Keratinocyte (primary cell): ENCODE results near the gene ST6GALNAC6. TPM values are rescaled to one million over a fixed set of nuclear protein-coding genes. Genes with fewer than 3 reads are reported as not detected.

Experiments
- DNase-seq: peaks from one replicate; pipeline ENCODE4 v3.0.0-alpha.2; 2011; ENCODE audit warnings: low read depth, missing footprints, low spot score
- FAIRE-seq: peaks from 2 replicates; lab custom pipeline; 2011; peaks lifted over from hg19 to GRCh38; lab: Jason Lieb, UNC
- H2AFZ ChIP-seq: 2 replicates; pipeline ENCODE4 v1.6.0; 2012; ENCODE audit warnings: low read length, control low read depth, inconsistent platforms; ENCODE audit not compliant: control insufficient read depth
- H3K27ac ChIP-seq: 2 replicates; pipeline ENCODE4 v1.5.1; 2011; ENCODE audit warnings: low read length; ENCODE audit not compliant: control insufficient read depth, insufficient read depth
- H3K27me3 ChIP-seq: 3 replicates; pipeline ENCODE4 v1.6.0; 2011; ENCODE audit warnings: low read length; ENCODE audit not compliant: control insufficient read depth, insufficient read depth; ENCODE audit errors: extremely low read depth
- H3K36me3 ChIP-seq, 2 experiments: 2 replicates in 1 of 2; 3 replicates in 1 of 2; pipeline ENCODE4 v1.5.1; 2011; ENCODE audit warnings: low read length in 2 of 2, mild to moderate bottlenecking in 1 of 2; ENCODE audit not compliant: control insufficient read depth in 2 of 2, insufficient read depth in 2 of 2; ENCODE audit errors: extremely low read depth in 1 of 2
- H3K4me1 ChIP-seq: 3 replicates; pipeline ENCODE4 v1.5.1; 2011; ENCODE audit warnings: low read length; ENCODE audit not compliant: control insufficient read depth, insufficient read depth; ENCODE audit errors: extremely low read depth
- H3K4me2 ChIP-seq: 3 replicates; pipeline ENCODE4 v1.6.0; 2011; ENCODE audit warnings: low read depth, low read length; ENCODE audit not compliant: control insufficient read depth, insufficient read depth; ENCODE audit errors: extremely low read depth
- H3K4me3 ChIP-seq, 3 experiments: fragments of 200-600 bp in 1 of 3; sonication (generic) in 1 of 3; 2 replicates in 2 of 3; 3 replicates in 1 of 3; pipeline ENCODE4 v1.5.1; 2011 to 2016; ENCODE audit warnings: low read length in 3 of 3, mild to moderate bottlenecking in 3 of 3, control low read depth in 2 of 3, inconsistent platforms in 1 of 3, low read depth in 1 of 3, mixed read lengths in 1 of 3, mixed run types in 1 of 3, moderate library complexity in 1 of 3; ENCODE audit not compliant: control insufficient read depth in 2 of 3, insufficient read depth in 2 of 3; ENCODE audit errors: extremely low read depth in 1 of 3
- H3K79me2 ChIP-seq: 2 replicates; pipeline ENCODE4 v1.6.0; 2012; ENCODE audit warnings: low read length; ENCODE audit not compliant: control insufficient read depth, insufficient read depth
- H3K9ac ChIP-seq: 3 replicates; pipeline ENCODE4 v1.6.0; 2011; ENCODE audit warnings: low read length; ENCODE audit not compliant: control insufficient read depth, insufficient read depth; ENCODE audit errors: extremely low read depth
- H3K9me1 ChIP-seq: 3 replicates; pipeline ENCODE4 v1.6.0; 2011; ENCODE audit warnings: low read length; ENCODE audit not compliant: control insufficient read depth, insufficient read depth; ENCODE audit errors: extremely low read depth
- H3K9me3 ChIP-seq: 2 replicates; pipeline ENCODE4 v1.5.1; 2012; ENCODE audit warnings: low read depth, low read length; ENCODE audit not compliant: control insufficient read depth
- H4K20me1 ChIP-seq: 3 replicates; pipeline ENCODE4 v1.6.0; 2011; ENCODE audit warnings: low read length; ENCODE audit not compliant: control insufficient read depth, insufficient read depth; ENCODE audit errors: extremely low read depth
- EZH2 ChIP-seq: IDR thresholded peaks from one replicate; pipeline ENCODE4 v1.6.1; 2012; ENCODE audit warnings: inconsistent platforms, mild to moderate bottlenecking, low read length, moderate library complexity
- dilution Hi-C: fragments of 300-500 bp; cut with MboI; formaldehyde crosslinking; loops from one replicate; pipeline ENCODE4 v1.7.0; 2020; ENCODE audit warnings: low sequenced_read_pairs; ENCODE audit not compliant: extremely low pct_ligation_motif_present
- polyA plus RNA-seq, 5 experiments: library from polyadenylated mRNA; depleted of rRNA in 3 of 5; stranded (reverse) in 3 of 5; stranded (forward) in 1 of 5; unstranded in 1 of 5; fragments of >200 nt; gene quantifications; 1 replicate in 1 of 5; 2 replicates in 3 of 5; 3 replicates in 1 of 5; pipeline versions ENCODE4 v1.2.1 to v1.2.3, GENCODE V29; 2011 to 2012; ENCODE audit warnings: missing spikeins in 2 of 5, low read depth in 1 of 5, low replicate concordance in 1 of 5
- TF ChIP-seq, protein P1 (sequence below), 3 experiments: IDR thresholded peaks in 1 of 3; conservative IDR thresholded peaks in 1 of 3; optimal IDR thresholded peaks in 1 of 3; 2 replicates in 2 of 3; 3 replicates in 1 of 3; pipeline versions ENCODE3 to v1.5.1; 2011; ENCODE audit warnings: low read length in 3 of 3, mild to moderate bottlenecking in 3 of 3, moderate library complexity in 2 of 3, control low read depth in 1 of 3, inconsistent platforms in 1 of 3; ENCODE audit not compliant: insufficient read depth in 2 of 3; ENCODE audit errors: extremely low read depth in 1 of 3

ST6GALNAC6 gene
- polyA plus RNA-seq, 1 donor (not counting 4 experiments of a cell fraction or from before 2014, with no cell fraction given) = 21.1 TPM

GRCh38 chr9:127871531-127871930, 27.9 kb downstream of the ST6GALNAC6 start:
- H3K4me3 ChIP-seq = no peak overlapping the region
- dilution Hi-C loops = no loop called here

DNA sequence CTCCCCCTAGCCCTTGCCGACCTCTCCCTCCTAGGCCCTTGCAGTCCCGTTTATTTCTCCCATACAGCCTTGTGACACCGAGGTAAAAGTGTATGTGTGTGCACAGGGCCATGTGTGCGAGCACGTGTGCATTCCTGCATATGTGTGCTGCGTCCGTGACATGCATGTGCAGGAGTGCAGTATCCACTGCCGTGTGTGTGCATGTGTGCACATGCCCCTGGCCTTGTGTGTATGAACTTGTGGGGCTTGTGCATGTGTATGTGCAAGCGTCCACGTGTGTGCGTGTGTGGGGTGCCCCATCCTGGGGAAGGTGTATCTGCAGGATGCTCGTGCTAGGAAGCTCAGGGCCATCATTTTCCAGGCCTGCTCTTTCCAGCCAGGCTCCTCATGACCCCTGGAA, 28.5 kb downstream of the ST6GALNAC6 start:
- no peak for TF ChIP-seq EZH2
- TF ChIP-seq, protein P1, sequence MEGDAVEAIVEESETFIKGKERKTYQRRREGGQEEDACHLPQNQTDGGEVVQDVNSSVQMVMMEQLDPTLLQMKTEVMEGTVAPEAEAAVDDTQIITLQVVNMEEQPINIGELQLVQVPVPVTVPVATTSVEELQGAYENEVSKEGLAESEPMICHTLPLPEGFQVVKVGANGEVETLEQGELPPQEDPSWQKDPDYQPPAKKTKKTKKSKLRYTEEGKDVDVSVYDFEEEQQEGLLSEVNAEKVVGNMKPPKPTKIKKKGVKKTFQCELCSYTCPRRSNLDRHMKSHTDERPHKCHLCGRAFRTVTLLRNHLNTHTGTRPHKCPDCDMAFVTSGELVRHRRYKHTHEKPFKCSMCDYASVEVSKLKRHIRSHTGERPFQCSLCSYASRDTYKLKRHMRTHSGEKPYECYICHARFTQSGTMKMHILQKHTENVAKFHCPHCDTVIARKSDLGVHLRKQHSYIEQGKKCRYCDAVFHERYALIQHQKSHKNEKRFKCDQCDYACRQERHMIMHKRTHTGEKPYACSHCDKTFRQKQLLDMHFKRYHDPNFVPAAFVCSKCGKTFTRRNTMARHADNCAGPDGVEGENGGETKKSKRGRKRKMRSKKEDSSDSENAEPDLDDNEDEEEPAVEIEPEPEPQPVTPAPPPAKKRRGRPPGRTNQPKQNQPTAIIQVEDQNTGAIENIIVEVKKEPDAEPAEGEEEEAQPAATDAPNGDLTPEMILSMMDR (optimal IDR thresholded peaks at IDR 0.05 in 1 of 3, IDR thresholded peaks at IDR 0.05 in 1 of 3, conservative IDR thresholded peaks at IDR 0.05 in 1 of 3; ENCODE audit: extremely low read depth in 1 of 3, insufficient read depth in 2 of 3, low read length in 3 of 3) = no peak
- no peak for FAIRE-seq
- no peak overlapping the region for H3K9ac ChIP-seq
- H3K36me3 ChIP-seq = peaks cover 4 to 8% of the 10 kb centered on the region in 2 experiments
- no peak overlapping the region for H3K4me2 ChIP-seq
- H3K4me3 ChIP-seq = no peak overlapping the region
- peaks cover 2% of the 10 kb centered on the region for H4K20me1 ChIP-seq
- H3K9me3 ChIP-seq = no peaks in the 10 kb centered on the region
- dilution Hi-C loops = no loop called here
- H2AFZ ChIP-seq = no peak overlapping the region
- H3K79me2 ChIP-seq = no peaks in the 10 kb centered on the region
- H3K27me3 ChIP-seq = no peaks in the 10 kb centered on the region
- no peak for DNase-seq
- H3K27ac ChIP-seq = no peak overlapping the region
- peaks cover 13% of the 10 kb centered on the region for H3K4me1 ChIP-seq
- H3K9me1 ChIP-seq = no peaks in the 10 kb centered on the region

More at GRCh38 chr9:127871531-127871930, 27.9 kb downstream of the ST6GALNAC6 start:
- Histone ChIP-seq H3K36me3 (peaks cover 4 to 8% of the 10 kb centered on the region in 2 experiments), H2AFZ (no peak overlapping the region), H3K9me1 (no peaks in the 10 kb centered on the region), H3K9ac (no peak overlapping the region), H3K9me3 (no peaks in the 10 kb centered on the region), H3K27ac (no peak overlapping the region), H3K79me2 (no peaks in the 10 kb centered on the region), H3K4me2 (no peak overlapping the region), H3K27me3 (no peaks in the 10 kb centered on the region), H4K20me1 (peaks cover 2% of the 10 kb centered on the region), H3K4me1 (peaks cover 13% of the 10 kb centered on the region)
- FAIRE-seq = no peak
- no peak for TF ChIP-seq EZH2
- TF ChIP-seq, protein P1 (optimal IDR thresholded peaks at IDR 0.05 in 1 of 3, IDR thresholded peaks at IDR 0.05 in 1 of 3, conservative IDR thresholded peaks at IDR 0.05 in 1 of 3; ENCODE audit: extremely low read depth in 1 of 3, insufficient read depth in 2 of 3, low read length in 3 of 3) = no peak
- DNase-seq = no peak
